GM19238 (cell line): Measurements from ENCODE around the gene RSRC1.

ENCODE experiments used
- DNase-seq: peaks from one replicate; pipeline ENCODE4 v3.0.0; 2011; ENCODE audit warnings: low spot score; ENCODE audit not compliant: insufficient read length

The RSRC1 gene

GRCh38 chr3:158127250-158128219 is 17.6 kb downstream of the RSRC1 start:
- DNase-seq, result no peak

- no peak for DNase-seq
Observed at GRCh38 chr3:158128755-158129154, 18.9 kb downstream of the RSRC1 start.

GRCh38 chr3:158134363-158134762 is 24.5 kb downstream of the RSRC1 start:
- DNase-seq, result no peak

- no peak for DNase-seq
Observed at GRCh38 chr3:158140396-158140795, 30.5 kb downstream of the RSRC1 start.

GRCh38 chr3:158148218-158148617 is 38.3 kb downstream of the RSRC1 start:
- no peak for DNase-seq

GRCh38 chr3:158152186-158152585 is 42.3 kb downstream of the RSRC1 start:
- no peak for DNase-seq

GRCh38 chr3:158158969-158159368 is 49.1 kb downstream of the RSRC1 start:
- no peak for DNase-seq

- no peak for DNase-seq
Observed at GRCh38 chr3:158159714-158160113, 49.8 kb downstream of the RSRC1 start.

- no peak for DNase-seq
Observed at GRCh38 chr3:158160958-158161357, 51.1 kb downstream of the RSRC1 start.

- DNase-seq, result no peak
Observed at GRCh38 chr3:158165141-158165655, 55.3 kb downstream of the RSRC1 start.

- no peak for DNase-seq
Observed at GRCh38 chr3:158165730-158166129, 55.8 kb downstream of the RSRC1 start.

- DNase-seq, result no peak
Observed at GRCh38 chr3:158166223-158166622, 56.3 kb downstream of the RSRC1 start.

GRCh38 chr3:158167737-158168557 is 58.1 kb downstream of the RSRC1 start:
- DNase-seq, result no peak

- no peak for DNase-seq
Observed at GRCh38 chr3:158169091-158169491, 59.2 kb downstream of the RSRC1 start.

GRCh38 chr3:158181096-158181495 is 71.2 kb downstream of the RSRC1 start:
- no peak for DNase-seq

- DNase-seq, result no peak
Observed at GRCh38 chr3:158185711-158186110, 75.8 kb downstream of the RSRC1 start.

GRCh38 chr3:158200955-158201354 is 91.1 kb downstream of the RSRC1 start:
- no peak for DNase-seq

- DNase-seq, result no peak
Observed at GRCh38 chr3:158205324-158205723, 95.4 kb downstream of the RSRC1 start.

GRCh38 chr3:158205994-158206393 is 96.1 kb downstream of the RSRC1 start:
- no peak for DNase-seq

GRCh38 chr3:158210067-158210466 is 100.2 kb downstream of the RSRC1 start:
- no peak for DNase-seq

GRCh38 chr3:158213461-158213860 is 103.6 kb downstream of the RSRC1 start:
- no peak for DNase-seq

GRCh38 chr3:158217992-158218391 is 108.1 kb downstream of the RSRC1 start:
- DNase-seq, result no peak
